GM12864 (cell line): ENCODE measurements around the gene ITGA2.

Source experiments
- DNase-seq: peaks from one replicate; pipeline ENCODE4 v3.0.0-alpha.2; 2011; ENCODE audit warnings: low read depth
- H3K4me3 ChIP-seq: 2 replicates; pipeline ENCODE4 v1.5.1; 2011; ENCODE audit warnings: mild to moderate bottlenecking, low read depth, low read length, control low read depth
- TF ChIP-seq, protein P1 (sequence below): IDR thresholded peaks from 2 replicates; pipeline ENCODE4 v1.5.1; 2011; ENCODE audit warnings: low read depth, mild to moderate bottlenecking, moderate library complexity, low read length, control low read depth, inconsistent platforms; ENCODE audit errors: missing control alignments

The ITGA2 gene

DNA sequence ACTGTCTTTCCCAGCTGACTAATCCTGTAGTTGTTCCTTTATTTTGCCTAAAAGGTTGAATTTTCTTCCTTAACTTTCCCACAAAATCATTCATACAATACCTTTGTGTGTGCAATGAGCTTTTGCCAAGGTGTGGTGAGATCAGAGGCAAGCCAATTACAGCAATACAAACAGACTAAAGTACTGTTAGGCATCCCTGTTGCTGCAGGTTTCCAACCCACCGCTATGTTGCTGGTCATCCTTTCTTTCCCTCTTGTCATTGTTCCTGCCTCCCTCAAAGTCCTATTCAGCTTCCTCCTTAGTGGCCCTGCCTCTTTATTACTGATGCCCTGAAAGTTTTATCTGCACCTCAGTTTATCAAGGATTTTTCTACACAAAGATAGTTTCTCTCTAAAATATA, 22.1 kb downstream of the ITGA2 start:
- no peak overlapping the region for H3K4me3 ChIP-seq
- TF ChIP-seq, protein P1, sequence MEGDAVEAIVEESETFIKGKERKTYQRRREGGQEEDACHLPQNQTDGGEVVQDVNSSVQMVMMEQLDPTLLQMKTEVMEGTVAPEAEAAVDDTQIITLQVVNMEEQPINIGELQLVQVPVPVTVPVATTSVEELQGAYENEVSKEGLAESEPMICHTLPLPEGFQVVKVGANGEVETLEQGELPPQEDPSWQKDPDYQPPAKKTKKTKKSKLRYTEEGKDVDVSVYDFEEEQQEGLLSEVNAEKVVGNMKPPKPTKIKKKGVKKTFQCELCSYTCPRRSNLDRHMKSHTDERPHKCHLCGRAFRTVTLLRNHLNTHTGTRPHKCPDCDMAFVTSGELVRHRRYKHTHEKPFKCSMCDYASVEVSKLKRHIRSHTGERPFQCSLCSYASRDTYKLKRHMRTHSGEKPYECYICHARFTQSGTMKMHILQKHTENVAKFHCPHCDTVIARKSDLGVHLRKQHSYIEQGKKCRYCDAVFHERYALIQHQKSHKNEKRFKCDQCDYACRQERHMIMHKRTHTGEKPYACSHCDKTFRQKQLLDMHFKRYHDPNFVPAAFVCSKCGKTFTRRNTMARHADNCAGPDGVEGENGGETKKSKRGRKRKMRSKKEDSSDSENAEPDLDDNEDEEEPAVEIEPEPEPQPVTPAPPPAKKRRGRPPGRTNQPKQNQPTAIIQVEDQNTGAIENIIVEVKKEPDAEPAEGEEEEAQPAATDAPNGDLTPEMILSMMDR = no peak
- no peak for DNase-seq

DNA sequence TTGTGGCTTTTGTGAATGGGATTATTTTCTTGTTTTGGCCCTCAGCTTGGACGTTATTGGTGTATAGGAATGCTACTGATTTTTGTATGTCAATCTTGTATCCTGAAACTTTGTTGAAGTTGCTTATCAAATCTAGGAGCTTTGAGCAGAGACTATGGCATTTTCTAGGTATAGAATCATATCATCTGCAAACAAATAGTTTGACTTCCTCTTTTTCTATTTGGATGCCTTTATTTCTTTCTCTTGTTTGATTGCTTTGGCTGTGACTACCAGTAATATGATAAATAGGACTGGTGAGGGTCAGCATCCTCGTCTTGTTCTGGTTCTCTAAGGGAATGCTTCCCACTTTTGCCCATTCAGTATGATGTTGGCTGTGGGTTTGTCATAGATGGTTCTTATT, 24.7 kb downstream of the ITGA2 start:
- DNase-seq = no peak
- no peak overlapping the region for H3K4me3 ChIP-seq
- TF ChIP-seq, protein P1 = no peak

DNA sequence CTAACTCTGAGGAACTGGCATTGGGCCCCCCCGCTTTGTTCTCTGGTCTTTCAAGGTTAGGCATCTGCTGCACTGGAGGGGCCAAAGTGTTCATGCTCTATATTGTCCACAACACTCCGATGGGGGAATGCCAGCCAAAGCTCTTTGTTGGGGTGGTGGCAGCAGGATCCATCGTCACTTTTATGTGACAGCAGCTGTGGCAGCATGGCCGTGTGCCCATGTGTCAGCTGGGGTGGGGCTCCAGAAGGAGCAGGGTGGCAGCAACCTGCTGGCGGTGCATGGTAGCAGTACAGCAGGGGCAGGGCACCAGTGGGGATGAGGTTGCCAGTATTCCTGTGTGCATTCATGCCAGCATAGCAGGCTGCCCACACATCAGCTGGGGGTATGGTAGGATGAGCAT, 28.2 kb downstream of the ITGA2 start:
- DNase-seq = no peak
- TF ChIP-seq, protein P1 = no peak
- no peak overlapping the region for H3K4me3 ChIP-seq

DNA sequence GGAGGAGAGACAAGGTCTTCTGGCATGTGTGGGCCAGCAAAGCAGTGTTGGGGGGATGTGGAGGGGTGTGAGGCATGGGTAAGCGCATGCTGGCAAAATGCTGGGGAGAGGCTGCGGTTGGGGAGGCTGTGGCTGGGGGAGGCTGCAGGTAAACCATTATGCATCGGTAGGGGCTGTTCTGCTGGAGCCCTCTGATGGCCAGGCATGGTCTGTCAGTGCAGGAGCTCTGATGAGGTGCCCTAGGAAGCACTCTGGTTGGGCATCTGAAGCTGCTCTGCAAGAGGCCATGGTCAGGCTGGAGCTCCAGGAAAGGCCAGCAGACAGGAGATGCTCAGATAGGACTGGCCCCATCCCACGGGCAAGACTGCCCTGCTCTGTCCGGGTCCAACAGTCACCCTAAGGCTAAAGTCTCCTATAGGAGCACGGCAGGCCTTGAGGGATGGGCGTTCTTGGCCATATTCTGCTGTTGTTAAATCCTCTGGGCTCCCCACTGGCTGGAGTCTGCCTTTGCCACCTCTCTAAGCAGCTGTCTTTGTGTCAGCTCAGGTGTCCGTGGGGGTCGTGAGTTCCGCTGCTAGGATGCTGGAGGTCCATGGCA, 28.7 kb downstream of the ITGA2 start:
- H3K4me3 ChIP-seq = no peak overlapping the region
- no peak for DNase-seq
- TF ChIP-seq, protein P1 = no peak

DNA sequence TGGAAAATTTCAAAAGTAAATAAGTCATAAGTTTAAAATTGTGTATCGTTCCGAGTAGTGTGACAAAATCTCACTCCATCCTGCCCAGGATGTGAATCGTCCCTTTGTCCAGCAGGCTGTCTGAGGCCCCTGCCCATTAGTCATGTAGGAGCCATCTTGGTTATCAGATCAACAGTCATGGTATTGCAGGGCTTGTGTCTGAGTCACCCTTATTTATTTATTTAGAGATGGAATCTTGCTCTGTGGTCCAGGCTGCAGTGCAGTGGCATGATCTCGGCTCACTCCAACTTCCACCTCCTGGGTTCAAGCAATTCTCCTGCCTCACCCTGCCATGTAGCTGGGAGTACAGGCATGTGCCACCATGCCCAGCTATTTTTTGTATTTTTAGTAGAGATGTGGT, 30.2 kb downstream of the ITGA2 start:
- TF ChIP-seq, protein P1 = no peak
- DNase-seq = no peak
- H3K4me3 ChIP-seq = no peak overlapping the region

DNA sequence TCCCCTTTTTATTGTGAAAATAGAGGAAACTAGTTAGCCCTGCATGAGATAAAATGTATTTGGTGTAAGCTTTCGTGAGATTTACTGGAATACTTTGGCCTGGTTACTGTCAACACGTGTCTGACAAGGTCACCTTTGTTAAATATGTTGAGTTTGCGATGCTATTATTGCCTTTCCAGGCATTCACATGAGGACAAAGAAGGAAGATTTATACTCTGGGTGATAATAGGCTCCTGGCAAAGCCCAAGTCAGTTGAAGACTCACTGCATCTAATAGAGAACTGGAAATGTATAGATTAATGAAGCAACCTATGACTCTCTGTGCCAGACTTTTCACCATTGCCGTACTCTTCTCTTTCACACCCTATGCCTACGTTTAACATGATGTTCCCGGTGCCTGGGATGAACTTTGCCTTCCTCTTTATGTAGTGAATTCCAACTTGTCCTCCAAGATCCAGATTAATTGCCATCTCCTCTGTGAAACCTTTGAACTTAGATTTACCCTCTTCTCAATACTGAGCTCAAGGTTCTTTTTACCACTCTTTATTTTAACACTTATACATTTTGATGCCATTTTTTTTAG, 33.9 kb downstream of the ITGA2 start:
- TF ChIP-seq, protein P1 = no peak
- DNase-seq = no peak
- H3K4me3 ChIP-seq = no peak overlapping the region

DNA sequence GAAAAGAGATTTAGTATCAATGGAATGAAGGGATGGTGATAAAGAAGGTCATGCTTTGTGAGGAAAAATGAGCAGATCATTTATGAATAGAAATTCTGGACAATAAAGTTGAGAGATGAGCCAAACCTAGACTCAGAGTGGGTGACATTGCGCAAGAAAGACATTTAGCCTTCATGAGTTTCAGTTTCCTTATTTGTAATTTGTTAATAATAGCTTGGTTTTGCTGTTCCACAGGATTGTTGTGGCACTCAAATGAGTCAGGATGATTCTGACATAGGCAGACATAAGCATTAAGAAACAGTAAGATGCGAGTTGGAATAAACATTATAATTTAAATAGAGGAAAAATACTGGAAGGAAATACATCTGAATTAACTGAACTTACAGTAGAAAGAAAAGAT, 34.8 kb downstream of the ITGA2 start:
- TF ChIP-seq, protein P1 = no peak
- no peak for DNase-seq
- H3K4me3 ChIP-seq = no peak overlapping the region
